ENCODE data around the gene MTHFD1L. TPM values are rescaled to one million over a fixed set of nuclear protein-coding genes. Genes with fewer than 3 reads are reported as not detected.

The MTHFD1L gene
- total RNA-seq, 2 experiments from 2014 or later = 115 to 119 TPM

DNA sequence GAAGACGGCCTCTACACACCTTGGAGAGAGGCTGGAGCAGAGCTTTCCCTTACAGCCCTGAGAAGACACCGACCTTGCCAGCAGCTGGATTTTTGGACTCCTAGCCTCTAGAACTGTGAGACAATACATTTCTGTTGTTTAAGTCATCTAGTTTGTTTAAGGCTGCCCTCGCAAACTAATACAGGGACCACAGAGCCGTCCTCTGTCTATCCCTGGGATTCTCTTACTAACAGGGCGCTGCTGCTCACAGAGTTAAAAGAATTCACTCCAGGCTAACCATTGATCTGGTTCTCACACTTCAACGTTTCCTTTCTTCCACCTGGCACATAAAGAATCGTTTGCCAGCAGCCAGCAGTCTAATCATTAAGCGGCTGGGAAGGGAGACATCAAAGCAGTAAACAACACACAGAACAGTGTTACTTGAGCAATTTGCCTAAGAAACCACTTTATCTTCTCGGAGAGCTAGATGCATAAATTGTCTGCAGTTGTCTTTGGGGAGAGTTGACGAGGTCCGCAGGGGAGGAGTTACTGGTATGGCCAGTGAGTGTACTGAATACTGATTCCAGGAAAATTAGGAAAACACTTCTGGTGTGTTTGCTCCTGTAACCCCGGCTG is 270.7 kb downstream of the MTHFD1L start:
- Mint-ChIP-seq H3K4me3 (no peak overlapping the region), H3K27ac (no peak overlapping the region), H3K4me1 (ENCODE audit: low read depth) (no peaks in the 10 kb centered on the region), H3K9me3 (no peaks in the 10 kb centered on the region), H3K27me3 (peaks cover 5% of the 10 kb centered on the region), H3K36me3 (no peaks in the 10 kb centered on the region)
- intact Hi-C loops (cut with micrococcal nuclease) = no loop called here
- POLR2A ChIA-PET = interaction anchor here (0.5 kb wide), 1 partner anchor 1229 kb away, joined by 4 read pairs; no protein-coding TSS in a partner anchor
- no peak for DNase-seq
- CTCF ChIA-PET = no interaction called here

DNA sequence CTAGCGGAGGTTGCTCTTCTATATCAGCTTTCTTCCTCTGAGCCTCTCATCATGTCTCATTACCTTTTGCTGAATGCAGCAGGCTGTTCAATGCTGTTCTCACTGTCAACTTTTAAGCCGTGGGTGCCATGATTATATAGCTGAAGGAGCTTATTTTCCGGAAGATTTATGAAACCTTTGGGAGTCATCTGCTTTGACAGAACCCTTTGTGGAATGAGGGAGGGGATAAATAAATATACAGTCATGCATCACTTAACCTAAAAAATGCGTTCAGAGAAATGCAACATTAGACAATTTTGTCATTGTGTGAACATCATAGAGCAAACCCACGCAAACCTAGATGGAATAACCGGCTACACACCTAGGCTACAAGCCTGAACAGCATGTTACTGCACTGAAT is 272.0 kb downstream of the MTHFD1L start:
- POLR2A ChIA-PET = no interaction called here
- CTCF ChIA-PET = no interaction called here
- no peak for DNase-seq
- Mint-ChIP-seq H3K27me3 (peaks cover 3% of the 10 kb centered on the region), H3K9me3 (no peaks in the 10 kb centered on the region), H3K36me3 (no peaks in the 10 kb centered on the region), H3K4me1 (ENCODE audit: low read depth) (no peaks in the 10 kb centered on the region), H3K27ac (no peak overlapping the region), H3K4me3 (no peak overlapping the region)
- intact Hi-C loops (cut with micrococcal nuclease) = no loop called here

DNA sequence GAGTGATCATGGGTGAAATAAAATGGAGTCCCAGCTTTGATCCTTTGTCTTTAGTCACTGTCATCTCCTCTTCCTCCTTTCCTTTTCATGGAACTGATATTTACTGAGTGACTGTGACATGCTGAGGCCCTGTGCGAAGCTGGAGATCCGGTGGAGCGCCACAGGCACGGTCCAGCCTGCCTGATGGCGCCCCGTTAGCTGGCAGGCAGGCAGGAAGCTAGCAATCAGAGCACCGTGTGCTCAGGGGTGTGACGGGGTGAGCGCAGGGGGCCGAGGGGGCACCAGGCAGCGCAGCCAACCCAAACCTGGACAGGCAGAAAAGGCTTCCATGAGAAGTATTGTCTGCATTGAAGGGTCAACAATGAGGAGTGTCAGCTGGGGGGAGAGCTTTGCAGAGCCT is 274.0 kb downstream of the MTHFD1L start:
- intact Hi-C loops (cut with micrococcal nuclease) = no loop called here
- CTCF ChIA-PET = no interaction called here
- no peaks in the 10 kb centered on the region for H3K9me3 Mint-ChIP-seq
- POLR2A ChIA-PET = no interaction called here
- H3K27ac Mint-ChIP-seq = no peak overlapping the region
- H3K27me3 Mint-ChIP-seq = peaks cover 3% of the 10 kb centered on the region
- no peak for DNase-seq
- no peaks in the 10 kb centered on the region for H3K4me1 Mint-ChIP-seq (ENCODE audit: low read depth)
- no peak overlapping the region for H3K4me3 Mint-ChIP-seq
- H3K36me3 Mint-ChIP-seq = no peaks in the 10 kb centered on the region

DNA sequence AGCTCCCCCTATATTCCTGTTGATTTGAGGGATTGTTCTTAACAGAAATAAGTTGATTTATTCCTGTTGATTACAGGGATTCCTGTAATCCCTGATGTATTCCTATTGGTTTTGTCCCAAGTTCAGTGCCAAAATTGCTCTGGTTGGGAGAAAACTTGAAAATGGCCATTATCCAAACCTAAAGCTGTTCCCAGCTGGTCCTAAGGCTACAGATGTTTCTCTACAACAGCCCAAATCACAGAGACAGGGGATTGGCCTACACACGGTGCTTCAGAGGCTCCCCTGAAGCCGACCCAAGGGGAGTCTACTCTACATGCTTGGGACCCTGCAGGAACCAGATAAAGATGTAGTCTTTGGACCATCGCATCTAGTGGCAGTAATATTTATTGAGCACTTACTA is 275.3 kb downstream of the MTHFD1L start:
- ChIA-PET POLR2A (no interaction called here), CTCF (no interaction called here)
- H3K9me3 Mint-ChIP-seq = no peaks in the 10 kb centered on the region
- H3K4me3 Mint-ChIP-seq = no peak overlapping the region
- H3K36me3 Mint-ChIP-seq = no peaks in the 10 kb centered on the region
- no peak for DNase-seq
- H3K27me3 Mint-ChIP-seq = peaks cover 3% of the 10 kb centered on the region
- H3K27ac Mint-ChIP-seq = no peak overlapping the region
- no peaks in the 10 kb centered on the region for H3K4me1 Mint-ChIP-seq (ENCODE audit: low read depth)
- intact Hi-C loops (cut with micrococcal nuclease) = no loop called here

DNA sequence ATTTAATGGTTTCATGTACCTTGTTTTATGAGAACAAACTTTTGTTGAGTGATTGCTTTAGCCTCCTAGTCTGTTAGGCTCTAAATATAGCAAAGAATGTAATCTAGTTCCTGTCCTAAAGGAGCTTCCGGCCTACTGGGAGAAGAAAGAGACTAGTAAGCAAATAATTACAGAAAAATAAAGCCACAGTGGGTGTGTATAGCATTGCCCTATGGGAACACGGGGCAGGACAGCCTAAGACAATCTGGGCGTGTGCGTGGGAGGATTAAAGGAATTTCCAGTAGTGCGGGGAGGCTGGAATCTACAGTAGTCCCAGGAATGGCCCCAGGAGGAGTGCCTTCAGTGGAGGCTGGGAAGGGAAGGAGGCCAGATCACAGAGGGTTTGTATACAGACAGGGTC is 276.2 kb downstream of the MTHFD1L start:
- no peak overlapping the region for H3K4me3 Mint-ChIP-seq
- ChIA-PET CTCF (no interaction called here), POLR2A (no interaction called here)
- DNase-seq = no peak
- H3K27ac Mint-ChIP-seq = no peak overlapping the region
- H3K27me3 Mint-ChIP-seq = peaks cover 3% of the 10 kb centered on the region
- H3K4me1 Mint-ChIP-seq (ENCODE audit: low read depth) = no peaks in the 10 kb centered on the region
- intact Hi-C loops (cut with micrococcal nuclease) = no loop called here
- H3K36me3 Mint-ChIP-seq = no peaks in the 10 kb centered on the region
- no peaks in the 10 kb centered on the region for H3K9me3 Mint-ChIP-seq

DNA sequence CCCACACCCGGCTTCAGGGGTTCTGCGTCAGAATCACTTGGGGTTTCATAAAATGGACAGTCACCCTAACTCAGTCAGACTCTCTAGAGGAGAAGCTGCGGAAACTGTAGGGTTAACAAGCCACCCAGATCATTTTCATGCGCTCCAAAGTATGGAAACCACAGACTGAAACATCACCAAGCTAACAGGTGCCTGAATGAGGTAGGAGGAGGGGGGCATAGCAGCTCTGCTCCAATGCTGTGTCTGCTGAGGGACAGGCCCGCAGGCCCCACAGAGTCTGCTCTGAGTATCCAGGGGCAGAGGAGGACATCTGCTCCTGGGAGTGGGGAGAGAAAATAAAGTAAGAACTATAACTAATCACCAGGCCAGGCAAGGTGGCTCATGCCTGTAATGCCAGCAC is 277.2 kb downstream of the MTHFD1L start:
- ChIA-PET CTCF (no interaction called here), POLR2A (no interaction called here)
- no peaks in the 10 kb centered on the region for H3K9me3 Mint-ChIP-seq
- no peaks in the 10 kb centered on the region for H3K4me1 Mint-ChIP-seq (ENCODE audit: low read depth)
- H3K27ac Mint-ChIP-seq = no peak overlapping the region
- no peaks in the 10 kb centered on the region for H3K36me3 Mint-ChIP-seq
- peaks cover 3% of the 10 kb centered on the region for H3K27me3 Mint-ChIP-seq
- intact Hi-C loops (cut with micrococcal nuclease) = no loop called here
- DNase-seq = no peak
- H3K4me3 Mint-ChIP-seq = no peak overlapping the region

DNA sequence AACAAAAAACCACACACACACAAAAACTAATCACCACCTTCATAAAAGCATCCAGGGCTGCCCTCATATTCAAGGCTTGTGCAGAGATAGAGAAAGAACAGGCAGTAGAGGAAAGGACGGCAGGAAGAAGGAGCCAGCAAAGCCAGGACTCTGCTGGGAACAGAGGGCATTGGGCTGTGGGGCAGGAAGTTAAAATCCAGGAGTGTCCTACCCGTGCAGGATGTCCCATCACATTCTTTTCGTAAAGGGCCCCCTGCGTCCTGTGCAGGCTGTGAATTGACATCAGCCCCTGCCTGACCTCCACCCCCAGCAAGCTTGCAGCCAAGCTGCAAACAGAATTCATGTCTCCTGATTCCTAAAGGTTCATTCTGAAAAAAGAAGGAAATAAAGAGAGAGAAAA is 277.8 kb downstream of the MTHFD1L start:
- CTCF ChIA-PET = interaction anchor here (1.3 kb wide), 1 partner anchor 129 kb away, joined by 3 read pairs; no protein-coding TSS in a partner anchor
- intact Hi-C loops (cut with micrococcal nuclease) = no loop called here

DNA sequence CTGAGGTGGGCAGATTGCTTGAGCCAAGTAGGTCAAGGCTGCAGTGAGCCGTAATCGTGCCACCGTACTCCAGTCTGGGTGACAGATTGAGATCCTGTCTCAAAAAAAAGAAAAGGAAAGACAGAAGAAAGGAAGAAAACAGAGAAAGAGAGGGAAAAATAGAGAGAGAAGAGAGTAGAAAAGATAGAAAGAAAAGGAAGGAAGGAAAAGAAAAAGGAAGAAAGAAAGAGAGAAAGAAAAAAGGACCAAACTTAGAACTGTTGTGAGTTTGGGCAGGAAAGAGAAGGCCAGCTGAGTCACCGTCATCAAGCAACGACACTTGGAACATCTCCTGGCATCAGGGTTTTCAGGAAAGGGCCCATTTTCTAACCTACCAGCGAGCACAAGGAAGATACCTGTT is 278.3 kb downstream of the MTHFD1L start:
- intact Hi-C loops (cut with micrococcal nuclease) = no loop called here
- Mint-ChIP-seq H3K9me3 (no peaks in the 10 kb centered on the region), H3K27me3 (peaks cover 3% of the 10 kb centered on the region), H3K27ac (no peak overlapping the region), H3K36me3 (no peaks in the 10 kb centered on the region), H3K4me1 (ENCODE audit: low read depth) (no peaks in the 10 kb centered on the region), H3K4me3 (no peak overlapping the region)
- no peak for DNase-seq
- CTCF ChIA-PET = interaction anchor here (1.3 kb wide), 1 partner anchor 129 kb away, joined by 3 read pairs; no protein-coding TSS in a partner anchor
- POLR2A ChIA-PET = no interaction called here

More for the DNA sequence above, 277.8 kb downstream of the MTHFD1L start:
- Mint-ChIP-seq H3K4me3 (no peak overlapping the region), H3K27ac (no peak overlapping the region), H3K27me3 (peaks cover 3% of the 10 kb centered on the region), H3K4me1 (ENCODE audit: low read depth) (no peaks in the 10 kb centered on the region), H3K36me3 (no peaks in the 10 kb centered on the region), H3K9me3 (no peaks in the 10 kb centered on the region)
- POLR2A ChIA-PET = no interaction called here
- DNase-seq = no peak

DNA sequence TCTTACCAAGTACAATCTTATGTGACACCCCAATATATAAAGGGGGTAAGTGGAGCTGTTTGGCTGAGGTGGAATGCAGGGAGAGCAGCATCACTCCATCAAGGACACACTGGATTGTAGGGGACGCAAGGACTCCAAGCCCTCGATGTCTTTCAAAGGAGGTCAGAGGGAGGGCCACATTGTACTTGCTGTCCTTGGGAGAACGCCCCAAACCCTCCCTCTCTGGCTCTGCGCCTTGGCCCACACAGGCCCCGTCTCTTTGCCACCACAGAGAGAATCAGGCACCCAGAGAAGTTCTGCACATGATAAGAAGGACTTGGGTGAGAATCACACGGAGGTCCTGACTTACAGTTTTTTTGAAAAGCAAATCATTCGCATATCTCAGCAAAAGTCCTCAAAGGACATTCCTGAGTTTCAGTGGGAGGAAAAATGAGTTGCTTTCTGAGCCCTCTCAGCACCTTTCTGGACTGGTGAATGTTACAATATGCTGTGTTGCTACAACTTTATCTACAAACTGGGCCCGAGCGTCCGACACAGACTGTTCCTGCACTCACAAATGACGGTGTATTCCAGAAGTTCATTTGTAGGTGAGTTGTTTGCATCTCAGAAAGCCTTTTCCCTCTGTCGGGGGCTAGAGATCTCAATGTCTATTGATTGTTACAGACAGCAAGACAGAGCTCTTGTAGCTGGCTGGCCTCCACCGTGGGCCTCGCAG is 281.8 kb downstream of the MTHFD1L start:
- no peaks in the 10 kb centered on the region for H3K9me3 Mint-ChIP-seq
- H3K4me1 Mint-ChIP-seq (ENCODE audit: low read depth) = no peaks in the 10 kb centered on the region
- ChIA-PET POLR2A (no interaction called here), CTCF (no interaction called here)
- no peak overlapping the region for H3K27ac Mint-ChIP-seq
- intact Hi-C loops (cut with micrococcal nuclease) = no loop called here
- no peaks in the 10 kb centered on the region for H3K36me3 Mint-ChIP-seq
- no peak for DNase-seq
- no peak overlapping the region for H3K4me3 Mint-ChIP-seq
- H3K27me3 Mint-ChIP-seq = peaks cover 4% of the 10 kb centered on the region

DNA sequence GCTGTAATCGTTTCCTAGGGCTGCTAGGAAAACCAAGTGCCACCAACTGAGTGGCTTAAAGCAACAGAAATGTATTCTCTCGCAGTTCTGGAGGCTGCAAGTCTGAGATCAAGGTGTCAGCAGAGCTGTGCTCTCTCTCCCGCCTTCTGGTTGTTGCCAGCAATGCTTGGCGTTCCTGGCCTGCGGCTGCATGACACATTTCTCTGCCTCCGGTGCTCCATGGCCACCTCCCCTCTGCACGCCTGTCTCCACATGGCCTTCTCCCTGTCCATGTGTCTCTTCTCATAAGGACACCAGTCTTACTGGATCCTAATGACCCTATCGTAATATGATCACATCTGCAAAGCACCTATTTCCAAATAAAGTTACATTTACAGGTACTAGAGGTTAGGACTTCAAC is 282.6 kb downstream of the MTHFD1L start:
- ChIA-PET POLR2A (no interaction called here), CTCF (no interaction called here)
- H3K4me3 Mint-ChIP-seq = no peak overlapping the region
- H3K27me3 Mint-ChIP-seq = peaks cover 4% of the 10 kb centered on the region
- no peaks in the 10 kb centered on the region for H3K36me3 Mint-ChIP-seq
- H3K9me3 Mint-ChIP-seq = no peaks in the 10 kb centered on the region
- no peak for DNase-seq
- H3K4me1 Mint-ChIP-seq (ENCODE audit: low read depth) = no peaks in the 10 kb centered on the region
- no peak overlapping the region for H3K27ac Mint-ChIP-seq
- intact Hi-C loops (cut with micrococcal nuclease) = no loop called here

DNA sequence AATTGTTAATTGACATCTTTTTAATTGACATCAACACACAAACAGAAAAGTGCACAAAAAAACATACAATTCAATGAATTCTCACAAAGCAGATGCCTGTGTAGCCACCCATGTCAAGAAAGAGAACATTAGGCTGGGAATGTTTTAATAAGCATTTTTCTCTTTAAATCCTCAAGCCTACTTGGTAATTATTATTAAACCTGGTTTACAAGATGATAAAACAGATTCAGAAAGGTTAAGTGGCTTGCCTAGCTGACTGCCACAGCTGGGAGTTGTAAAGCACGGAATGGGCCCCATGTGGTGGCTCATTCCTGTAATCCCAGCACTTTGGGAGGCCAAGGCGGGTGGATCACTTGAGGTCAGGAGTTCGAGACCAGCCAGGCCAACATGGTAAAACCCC is 284.3 kb downstream of the MTHFD1L start:
- Mint-ChIP-seq H3K27ac (no peak overlapping the region), H3K4me1 (ENCODE audit: low read depth) (no peaks in the 10 kb centered on the region), H3K9me3 (no peaks in the 10 kb centered on the region), H3K4me3 (no peak overlapping the region), H3K36me3 (no peaks in the 10 kb centered on the region), H3K27me3 (peaks cover 7% of the 10 kb centered on the region)
- CTCF ChIA-PET = no interaction called here
- POLR2A ChIA-PET = no interaction called here
- no peak for DNase-seq
- intact Hi-C loops (cut with micrococcal nuclease) = no loop called here
